Trophoblast cell (in vitro differentiated cells and primary cell): Measurements from ENCODE around the gene MAMDC2.

Experiments
- DNase-seq, 2 donors: peaks; one replicate each; pipeline ENCODE4 v3.0.0-alpha.2; 2016
- H2AFZ ChIP-seq: 2 replicates; pipeline ENCODE4 v1.6.1; 2013; ENCODE audit warnings: low read length, moderate library complexity, mild to moderate bottlenecking; ENCODE audit not compliant: insufficient read depth, poor library complexity
- H2AK5ac ChIP-seq: 2 replicates; pipeline ENCODE4 v1.6.1; 2013; ENCODE audit warnings: mild to moderate bottlenecking, low read length
- H2BK120ac ChIP-seq: 2 replicates; pipeline ENCODE4 v1.6.1; 2013; ENCODE audit warnings: low read length, mild to moderate bottlenecking, moderate library complexity; ENCODE audit not compliant: insufficient read depth, poor library complexity
- H2BK12ac ChIP-seq: 2 replicates; pipeline ENCODE4 v1.6.1; 2013; ENCODE audit warnings: mild to moderate bottlenecking, low read length, moderate library complexity
- H2BK5ac ChIP-seq: 2 replicates; pipeline ENCODE4 v1.6.1; 2013; ENCODE audit warnings: low read length, low read depth, moderate library complexity, mild to moderate bottlenecking; ENCODE audit not compliant: poor library complexity
- H3K14ac ChIP-seq: 2 replicates; pipeline ENCODE4 v1.6.1; 2013; ENCODE audit warnings: mild to moderate bottlenecking, low read length
- H3K18ac ChIP-seq: 2 replicates; pipeline ENCODE4 v1.6.1; 2013; ENCODE audit warnings: mild to moderate bottlenecking, low read length
- H3K23ac ChIP-seq: 2 replicates; pipeline ENCODE4 v1.6.1; 2013; ENCODE audit warnings: low read length
- H3K27ac ChIP-seq: 2 replicates; pipeline ENCODE4 v1.5.1; 2013; ENCODE audit warnings: low read depth, mild to moderate bottlenecking, inconsistent platforms, low read length, moderate library complexity
- H3K27me3 ChIP-seq: 2 replicates; pipeline ENCODE4 v1.6.1; 2013; ENCODE audit warnings: inconsistent platforms, mild to moderate bottlenecking, low read length, moderate library complexity; ENCODE audit not compliant: insufficient read depth
- H3K36me3 ChIP-seq, 2 experiments: 1 replicate in 1 of 2; 2 replicates in 1 of 2; pipeline ENCODE4 v1.6.1; 2013; ENCODE audit warnings: low read length in 2 of 2, mild to moderate bottlenecking in 2 of 2, moderate library complexity in 1 of 2; ENCODE audit not compliant: insufficient read depth in 2 of 2, control insufficient read depth in 1 of 2
- H3K4ac ChIP-seq: 2 replicates; pipeline ENCODE4 v1.6.1; 2013; ENCODE audit warnings: low read depth, mild to moderate bottlenecking, low read length, moderate library complexity
- H3K4me1 ChIP-seq, 2 experiments: 1 replicate in 1 of 2; 2 replicates in 1 of 2; pipeline ENCODE4 v1.6.1; 2013; ENCODE audit warnings: low read length in 2 of 2, mild to moderate bottlenecking in 2 of 2, moderate library complexity in 1 of 2; ENCODE audit not compliant: insufficient read depth in 2 of 2, control insufficient read depth in 1 of 2
- H3K4me2 ChIP-seq: 2 replicates; pipeline ENCODE4 v1.6.1; 2013; ENCODE audit warnings: inconsistent platforms, mild to moderate bottlenecking, low read length, moderate library complexity
- H3K4me3 ChIP-seq: 2 replicates; pipeline ENCODE4 v1.5.1; 2013; ENCODE audit warnings: mild to moderate bottlenecking, low read depth, low read length, inconsistent platforms
- H3K79me1 ChIP-seq: one replicate; pipeline ENCODE4 v1.6.1; 2013; ENCODE audit warnings: low read length
- H3K79me2 ChIP-seq: 2 replicates; pipeline ENCODE4 v1.6.1; 2013; ENCODE audit warnings: low read length, mild to moderate bottlenecking; ENCODE audit not compliant: control insufficient read depth, insufficient read depth, poor library complexity
- H3K9ac ChIP-seq: 2 replicates; pipeline ENCODE4 v1.6.1; 2013; ENCODE audit warnings: mild to moderate bottlenecking, low read length
- H3K9me3 ChIP-seq: 2 replicates; pipeline ENCODE4 v1.6.1; 2013; ENCODE audit warnings: low read depth, mild to moderate bottlenecking, control low read depth, inconsistent platforms, low read length; ENCODE audit not compliant: insufficient read depth
- H4K12ac ChIP-seq: 2 replicates; pipeline ENCODE4 v1.6.1; 2013; ENCODE audit warnings: low read depth, mild to moderate bottlenecking, low read length, moderate library complexity
- H4K8ac ChIP-seq: 2 replicates; pipeline ENCODE4 v1.6.1; 2013; ENCODE audit warnings: low read depth, mild to moderate bottlenecking, low read length, moderate library complexity
- H4K91ac ChIP-seq: one replicate; pipeline ENCODE4 v1.6.1; 2013; ENCODE audit warnings: low read depth, mild to moderate bottlenecking, low read length, moderate library complexity
- WGBS: extraction: QIAGEN DNeasy Blood & Tissue Kit; methylation state at CpG from one replicate; pipeline ENCODE4 v1.1.7; 2013; ENCODE audit warnings: missing lambda C conversion rate; ENCODE audit not compliant: insufficient read length, insufficient coverage; ENCODE audit errors: extremely low coverage; 5-methylcytosine and 5-hydroxymethylcytosine counted together

Gene MAMDC2

GRCh38 chr9:70136632-70137031 is 93.0 kb downstream of the MAMDC2 start:
- no peaks in the 10 kb centered on the region for H3K27me3 ChIP-seq
- no CpG with 5 or more reads among the region's 1 CpG for WGBS
- H3K36me3 ChIP-seq: no peaks in the 10 kb centered on the region
- no peak overlapping the region for H2BK12ac ChIP-seq
- H3K9me3 ChIP-seq: no peaks in the 10 kb centered on the region
- no peaks in the 10 kb centered on the region for H3K79me2 ChIP-seq
- no peak overlapping the region for H2BK120ac ChIP-seq
- no peak overlapping the region for H3K4ac ChIP-seq
- no peak overlapping the region for H2AFZ ChIP-seq
- no peak overlapping the region for H2BK5ac ChIP-seq
- no peak overlapping the region for H3K27ac ChIP-seq
- no peak overlapping the region for H3K4me3 ChIP-seq
- H2AK5ac ChIP-seq: no peak overlapping the region
- H4K91ac ChIP-seq: no peak overlapping the region
- no peak overlapping the region for H3K14ac ChIP-seq
- H3K23ac ChIP-seq: no peak overlapping the region
- no peak overlapping the region for H3K9ac ChIP-seq
- H3K79me1 ChIP-seq: no peaks in the 10 kb centered on the region
- DNase-seq: no peak
- no peak overlapping the region for H4K12ac ChIP-seq
- no peak overlapping the region for H3K18ac ChIP-seq
- no peaks in the 10 kb centered on the region for H3K4me1 ChIP-seq
- no peak overlapping the region for H4K8ac ChIP-seq
- no peak overlapping the region for H3K4me2 ChIP-seq

GRCh38 chr9:70137577-70137976 is 93.9 kb downstream of the MAMDC2 start:
- H2BK120ac ChIP-seq: no peak overlapping the region
- H3K9ac ChIP-seq: no peak overlapping the region
- H3K27me3 ChIP-seq: no peaks in the 10 kb centered on the region
- H3K27ac ChIP-seq: no peak overlapping the region
- H3K14ac ChIP-seq: no peak overlapping the region
- H3K23ac ChIP-seq: no peak overlapping the region
- no peak overlapping the region for H2BK12ac ChIP-seq
- H3K4me3 ChIP-seq: no peak overlapping the region
- H4K8ac ChIP-seq: no peak overlapping the region
- DNase-seq: no peak
- no peaks in the 10 kb centered on the region for H3K79me2 ChIP-seq
- no peaks in the 10 kb centered on the region for H3K36me3 ChIP-seq
- H2BK5ac ChIP-seq: no peak overlapping the region
- no peak overlapping the region for H3K18ac ChIP-seq
- WGBS: no CpG with 5 or more reads among the region's 3 CpGs
- H3K9me3 ChIP-seq: no peaks in the 10 kb centered on the region
- H2AFZ ChIP-seq: no peak overlapping the region
- H3K4me1 ChIP-seq: no peaks in the 10 kb centered on the region
- H3K4me2 ChIP-seq: no peak overlapping the region
- no peak overlapping the region for H4K12ac ChIP-seq
- H3K4ac ChIP-seq: no peak overlapping the region
- H4K91ac ChIP-seq: no peak overlapping the region
- no peaks in the 10 kb centered on the region for H3K79me1 ChIP-seq
- no peak overlapping the region for H2AK5ac ChIP-seq

GRCh38 chr9:70142101-70142500 is 98.5 kb downstream of the MAMDC2 start:
- Histone ChIP-seq H3K27me3 (no peaks in the 10 kb centered on the region), H2AK5ac (no peak overlapping the region), H3K9ac (no peak overlapping the region), H3K23ac (no peak overlapping the region), H3K18ac (no peak overlapping the region), H2AFZ (no peak overlapping the region), H4K8ac (no peak overlapping the region), H4K91ac (no peak overlapping the region), H4K12ac (no peak overlapping the region), H2BK5ac (no peak overlapping the region), H2BK120ac (no peak overlapping the region), H3K79me2 (no peaks in the 10 kb centered on the region), H3K9me3 (no peaks in the 10 kb centered on the region), H2BK12ac (no peak overlapping the region), H3K27ac (no peak overlapping the region), H3K4ac (no peak overlapping the region), H3K79me1 (no peaks in the 10 kb centered on the region), H3K4me1 (no peaks in the 10 kb centered on the region), H3K4me3 (no peak overlapping the region), H3K4me2 (no peak overlapping the region), H3K14ac (no peak overlapping the region), H3K36me3 (no peaks in the 10 kb centered on the region)
- no peak for DNase-seq
- no CpG with 5 or more reads among the region's 3 CpGs for WGBS

- Histone ChIP-seq H3K36me3 (no peaks in the 10 kb centered on the region), H2BK120ac (no peak overlapping the region), H4K12ac (no peak overlapping the region), H2AK5ac (no peak overlapping the region), H3K4ac (no peak overlapping the region), H4K91ac (no peak overlapping the region), H3K4me1 (no peaks in the 10 kb centered on the region), H3K23ac (no peak overlapping the region), H3K14ac (no peak overlapping the region), H2BK12ac (no peak overlapping the region), H3K4me2 (no peak overlapping the region), H3K4me3 (no peak overlapping the region), H3K9me3 (no peaks in the 10 kb centered on the region), H3K79me1 (no peaks in the 10 kb centered on the region), H3K9ac (no peak overlapping the region), H2BK5ac (no peak overlapping the region), H3K18ac (no peak overlapping the region), H2AFZ (no peak overlapping the region), H3K27me3 (no peaks in the 10 kb centered on the region), H3K27ac (no peak overlapping the region), H3K79me2 (no peaks in the 10 kb centered on the region), H4K8ac (no peak overlapping the region)
- WGBS: no CpG with 5 or more reads among the region's 3 CpGs
- no peak for DNase-seq
These were observed 99.9 kb downstream of the MAMDC2 start for GRCh38 chr9:70143394-70144130.
